Panc1 (cell line): Measurements from ENCODE around the gene LRCH1. TPM values are rescaled to one million over a fixed set of nuclear protein-coding genes. Genes with fewer than 3 reads are reported as not detected.

Experiments
- ATAC-seq: fragments of 200-7000 bp; cut with Tn5 transposase; 2 replicates; pipeline ENCODE4 v1.9.1; 2020; ENCODE audit warnings: mild to moderate bottlenecking, moderate library complexity
- BruUV-seq: library from RNA; stranded (reverse); fragments of 400-500 nt; replicated peaks from 2 replicates; lab custom pipeline; 2021; lab: Mats Ljungman, UMichigan
- CTCF ChIA-PET: fragments of 300-600 bp; sonication (Branson Sonifier 250); formaldehyde crosslinking; loops from one replicate; lab custom pipeline; 2022; ENCODE audit warnings: antibody characterized with exemption; lab: Charles Lee
- POLR2A ChIA-PET: fragments of 300-600 bp; sonication (Branson Sonifier 250); formaldehyde crosslinking; loops from one replicate; lab custom pipeline; 2022; ENCODE audit warnings: antibody characterized with exemption; lab: Charles Lee
- DNase-seq: peaks from one replicate; pipeline ENCODE4 v3.0.0-alpha.2; 2010; ENCODE audit warnings: low read depth, low spot score
- H3K27ac ChIP-seq: 2 replicates; pipeline ENCODE4 v1.5.1; 2011; ENCODE audit warnings: mild to moderate bottlenecking, low read length, inconsistent platforms
- H3K27me3 ChIP-seq: fragments of 200-500 bp; sonication (Bioruptor generic); 2 replicates; pipeline ENCODE4 v1.6.0; 2014; ENCODE audit warnings: low read length, inconsistent platforms; ENCODE audit not compliant: control insufficient read depth, insufficient read depth
- H3K36me3 ChIP-seq: fragments of 200-500 bp; sonication (Bioruptor generic); 2 replicates; pipeline ENCODE4 v1.5.1; 2014; ENCODE audit warnings: inconsistent platforms, mild to moderate bottlenecking, low read length, moderate library complexity; ENCODE audit not compliant: control insufficient read depth, insufficient read depth
- H3K4me1 ChIP-seq: 2 replicates; pipeline ENCODE4 v1.5.1; 2011; ENCODE audit warnings: inconsistent platforms, mild to moderate bottlenecking, low read length, moderate library complexity; ENCODE audit not compliant: control insufficient read depth, insufficient read depth
- H3K4me3 ChIP-seq, 2 experiments: 2 replicates each; pipeline ENCODE4 v1.5.1; 2011 to 2012; ENCODE audit warnings: low read depth in 2 of 2, low read length in 2 of 2, mild to moderate bottlenecking in 2 of 2, inconsistent platforms in 1 of 2, moderate library complexity in 1 of 2
- H3K9me3 ChIP-seq: fragments of 200-500 bp; sonication (Bioruptor generic); 2 replicates; pipeline ENCODE4 v1.5.1; 2014; ENCODE audit warnings: low read depth, mild to moderate bottlenecking, inconsistent platforms, low read length, moderate library complexity; ENCODE audit not compliant: control insufficient read depth, insufficient read depth
- POLR2AphosphoS5 ChIP-seq: IDR thresholded peaks from 2 replicates; pipeline ENCODE4 v1.6.1; 2012; ENCODE audit warnings: mild to moderate bottlenecking, low read depth, low read length, moderate library complexity
- SIN3A ChIP-seq: IDR thresholded peaks from 2 replicates; pipeline ENCODE4 v1.6.1; 2012; ENCODE audit warnings: low read depth, mild to moderate bottlenecking, low read length, moderate library complexity, borderline replicate concordance; ENCODE audit not compliant: insufficient read depth
- TCF7L2 ChIP-seq: IDR thresholded peaks from 2 replicates; pipeline ENCODE4 v1.6.1; 2011; ENCODE audit warnings: mild to moderate bottlenecking, low read depth, low read length, inconsistent platforms
- in situ Hi-C: cut with HindIII; loops from 2 replicates; pipeline ENCODE4 v1.10.0; 2016; ENCODE audit warnings: low sequenced_read_pairs, low pct_unique_long_range_greater_than_20kb
- intact Hi-C: fragments of 100-400 bp; cut with micrococcal nuclease; formaldehyde crosslinking; loops from one replicate; pipeline ENCODE4 v1.10.0; 2022; ENCODE audit not compliant: unreplicated experiment
- total RNA-seq: library from RNA; stranded (reverse); gene quantifications from one replicate; pipeline ENCODE4 v1.2.1, GENCODE V29; 2021; ENCODE audit not compliant: unreplicated experiment
- TF ChIP-seq, protein P1 (sequence below), 2 experiments: IDR thresholded peaks; 2 replicates each; pipeline ENCODE4 v1.6.1; 2011 to 2012; ENCODE audit warnings: low read depth in 2 of 2, control low read depth in 1 of 2, low read length in 1 of 2, mild to moderate bottlenecking in 1 of 2, moderate library complexity in 1 of 2; ENCODE audit not compliant: insufficient read depth in 1 of 2
- TF ChIP-seq, protein P2 (sequence below): fragments of 450-650 bp; IDR thresholded peaks from 2 replicates; pipeline ENCODE4 v1.5.1; 2017; ENCODE audit warnings: mild to moderate bottlenecking

LRCH1 gene
- total RNA-seq, 1 experiment from 2014 or later: 7.9 TPM

DNA sequence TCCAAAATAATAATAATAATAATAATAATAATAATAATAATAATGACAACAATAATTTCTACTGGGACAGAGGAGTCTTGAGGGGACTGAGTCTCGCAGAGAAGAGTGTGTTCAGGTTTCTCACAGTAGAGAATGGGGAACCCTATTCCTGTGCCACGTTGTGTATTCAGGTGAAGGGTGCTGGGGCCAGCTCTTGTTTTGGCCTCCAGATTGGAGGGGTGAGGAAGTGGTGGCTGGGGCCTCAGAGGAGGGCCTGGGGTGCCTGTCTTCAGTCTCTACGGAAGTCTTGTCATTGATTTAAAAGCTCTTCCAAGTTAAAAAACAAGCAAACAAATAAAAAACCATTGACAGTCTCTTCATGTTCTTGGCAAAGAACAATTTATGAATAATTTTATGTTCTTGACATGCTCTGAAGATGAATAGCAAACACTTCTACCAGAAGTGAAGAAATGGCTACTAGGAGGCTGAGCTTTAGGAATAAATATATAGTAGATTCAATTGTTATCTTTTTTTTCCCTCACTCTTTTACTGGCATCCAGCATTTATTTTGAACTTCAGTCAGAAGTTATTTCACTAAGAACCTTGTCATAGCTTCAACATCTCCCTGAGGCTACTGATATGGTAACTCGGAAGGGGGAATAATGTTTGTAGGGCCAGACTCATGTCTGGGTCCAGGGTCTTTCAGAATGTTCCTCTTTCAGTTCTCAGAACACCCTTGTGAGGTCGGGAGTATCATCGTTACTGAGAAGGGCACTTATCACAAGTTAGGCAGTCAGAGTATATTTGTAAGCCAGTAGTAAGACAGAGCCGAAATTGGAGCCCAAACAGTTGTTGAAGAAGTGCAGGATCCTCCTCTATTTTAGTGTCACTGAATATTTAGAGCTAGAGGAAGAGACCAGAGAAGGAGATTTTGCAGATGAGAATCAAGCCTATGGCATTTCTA, 13.1 kb downstream of the LRCH1 start:
- H3K9me3 ChIP-seq: no peaks in the 10 kb centered on the region
- no peaks in the 10 kb centered on the region for H3K36me3 ChIP-seq
- H3K4me3 ChIP-seq: no peak overlapping the region
- BruUV-seq: no TSS peak
- ChIA-PET POLR2A (no interaction called here), CTCF (no interaction called here)
- DNase-seq: no peak
- intact Hi-C loops (no loop called here), in situ Hi-C loops (no loop called here)
- no peak for TF ChIP-seq TCF7L2
- no peak for TF ChIP-seq SIN3A
- TF ChIP-seq, protein P1, sequence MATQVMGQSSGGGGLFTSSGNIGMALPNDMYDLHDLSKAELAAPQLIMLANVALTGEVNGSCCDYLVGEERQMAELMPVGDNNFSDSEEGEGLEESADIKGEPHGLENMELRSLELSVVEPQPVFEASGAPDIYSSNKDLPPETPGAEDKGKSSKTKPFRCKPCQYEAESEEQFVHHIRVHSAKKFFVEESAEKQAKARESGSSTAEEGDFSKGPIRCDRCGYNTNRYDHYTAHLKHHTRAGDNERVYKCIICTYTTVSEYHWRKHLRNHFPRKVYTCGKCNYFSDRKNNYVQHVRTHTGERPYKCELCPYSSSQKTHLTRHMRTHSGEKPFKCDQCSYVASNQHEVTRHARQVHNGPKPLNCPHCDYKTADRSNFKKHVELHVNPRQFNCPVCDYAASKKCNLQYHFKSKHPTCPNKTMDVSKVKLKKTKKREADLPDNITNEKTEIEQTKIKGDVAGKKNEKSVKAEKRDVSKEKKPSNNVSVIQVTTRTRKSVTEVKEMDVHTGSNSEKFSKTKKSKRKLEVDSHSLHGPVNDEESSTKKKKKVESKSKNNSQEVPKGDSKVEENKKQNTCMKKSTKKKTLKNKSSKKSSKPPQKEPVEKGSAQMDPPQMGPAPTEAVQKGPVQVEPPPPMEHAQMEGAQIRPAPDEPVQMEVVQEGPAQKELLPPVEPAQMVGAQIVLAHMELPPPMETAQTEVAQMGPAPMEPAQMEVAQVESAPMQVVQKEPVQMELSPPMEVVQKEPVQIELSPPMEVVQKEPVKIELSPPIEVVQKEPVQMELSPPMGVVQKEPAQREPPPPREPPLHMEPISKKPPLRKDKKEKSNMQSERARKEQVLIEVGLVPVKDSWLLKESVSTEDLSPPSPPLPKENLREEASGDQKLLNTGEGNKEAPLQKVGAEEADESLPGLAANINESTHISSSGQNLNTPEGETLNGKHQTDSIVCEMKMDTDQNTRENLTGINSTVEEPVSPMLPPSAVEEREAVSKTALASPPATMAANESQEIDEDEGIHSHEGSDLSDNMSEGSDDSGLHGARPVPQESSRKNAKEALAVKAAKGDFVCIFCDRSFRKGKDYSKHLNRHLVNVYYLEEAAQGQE (IDR thresholded peaks at IDR 0.05; ENCODE audit: insufficient read depth in 1 of 2, low read depth in 2 of 2, low read length in 1 of 2): no peak
- ATAC-seq: no peak
- no peaks in the 10 kb centered on the region for H3K27me3 ChIP-seq
- no peaks in the 10 kb centered on the region for H3K4me1 ChIP-seq
- H3K27ac ChIP-seq: no peak overlapping the region

DNA sequence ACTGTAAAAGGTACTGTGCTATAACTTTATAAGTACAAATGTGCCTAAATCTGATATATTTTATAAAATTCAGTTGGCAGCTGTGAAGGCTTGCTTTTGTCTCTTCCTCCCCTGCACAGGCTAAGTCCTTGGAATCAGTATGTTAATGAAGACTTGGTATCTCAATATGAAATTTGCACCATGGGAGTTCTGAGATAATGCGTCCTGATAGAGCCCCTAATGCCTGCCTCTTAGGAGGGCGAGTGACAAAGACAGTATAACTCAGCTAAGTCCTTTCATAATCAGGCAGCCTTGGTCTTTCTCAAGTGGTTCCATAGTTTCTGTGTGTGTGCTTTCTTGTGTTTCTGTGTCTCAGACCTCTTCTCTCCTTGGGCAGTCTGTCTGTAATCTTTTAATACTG, 14.7 kb downstream of the LRCH1 start:
- Histone ChIP-seq H3K27ac (no peak overlapping the region), H3K27me3 (no peaks in the 10 kb centered on the region), H3K36me3 (no peaks in the 10 kb centered on the region), H3K9me3 (no peaks in the 10 kb centered on the region), H3K4me3 (no peak overlapping the region), H3K4me1 (no peaks in the 10 kb centered on the region)
- no peak for TF ChIP-seq SIN3A
- TF ChIP-seq, protein P1 (IDR thresholded peaks at IDR 0.05; ENCODE audit: insufficient read depth in 1 of 2, low read depth in 2 of 2, low read length in 1 of 2): no peak
- no peak for TF ChIP-seq POLR2AphosphoS5
- TF ChIP-seq, protein P2, sequence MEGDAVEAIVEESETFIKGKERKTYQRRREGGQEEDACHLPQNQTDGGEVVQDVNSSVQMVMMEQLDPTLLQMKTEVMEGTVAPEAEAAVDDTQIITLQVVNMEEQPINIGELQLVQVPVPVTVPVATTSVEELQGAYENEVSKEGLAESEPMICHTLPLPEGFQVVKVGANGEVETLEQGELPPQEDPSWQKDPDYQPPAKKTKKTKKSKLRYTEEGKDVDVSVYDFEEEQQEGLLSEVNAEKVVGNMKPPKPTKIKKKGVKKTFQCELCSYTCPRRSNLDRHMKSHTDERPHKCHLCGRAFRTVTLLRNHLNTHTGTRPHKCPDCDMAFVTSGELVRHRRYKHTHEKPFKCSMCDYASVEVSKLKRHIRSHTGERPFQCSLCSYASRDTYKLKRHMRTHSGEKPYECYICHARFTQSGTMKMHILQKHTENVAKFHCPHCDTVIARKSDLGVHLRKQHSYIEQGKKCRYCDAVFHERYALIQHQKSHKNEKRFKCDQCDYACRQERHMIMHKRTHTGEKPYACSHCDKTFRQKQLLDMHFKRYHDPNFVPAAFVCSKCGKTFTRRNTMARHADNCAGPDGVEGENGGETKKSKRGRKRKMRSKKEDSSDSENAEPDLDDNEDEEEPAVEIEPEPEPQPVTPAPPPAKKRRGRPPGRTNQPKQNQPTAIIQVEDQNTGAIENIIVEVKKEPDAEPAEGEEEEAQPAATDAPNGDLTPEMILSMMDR: no peak
- TF ChIP-seq TCF7L2: no peak
- intact Hi-C loops: no loop called here
- ChIA-PET POLR2A (no interaction called here), CTCF (no interaction called here)
- no peak for DNase-seq
- in situ Hi-C loops: no loop called here
- ATAC-seq: no peak
- BruUV-seq: no TSS peak
